Esophagus muscularis mucosa (tissue), 4 donors: ENCODE measurements around the gene AUTS2. TPM values are rescaled to one million over a fixed set of nuclear protein-coding genes. Genes with fewer than 3 reads are reported as not detected.

Experiments
- DNase-seq: peaks from one replicate; pipeline ENCODE4 v3.0.0-alpha.2; 2017; ENCODE audit errors: extremely low spot score
- H3K27ac ChIP-seq, 4 donors: fragments of 200-600 bp; sonication (generic); replicated peaks in 1 of 4; 1 replicate in 3 of 4; 2 replicates in 1 of 4; pipeline ENCODE4 v1.5.1; 2016 to 2019; ENCODE audit warnings: mild to moderate bottlenecking in 1 of 4
- H3K27me3 ChIP-seq, 4 donors: fragments of 200-600 bp; sonication (generic); one replicate each; pipeline versions ENCODE4 v1.5.1 to v1.6.0; 2016 to 2019
- H3K36me3 ChIP-seq, 4 donors: fragments of 200-600 bp; sonication (generic); one replicate each; pipeline ENCODE4 v1.5.1; 2016 to 2019
- H3K4me1 ChIP-seq, 4 donors: fragments of 200-600 bp; sonication (generic); one replicate each; pipeline ENCODE4 v1.5.1; 2016 to 2019
- H3K4me3 ChIP-seq, 4 donors: fragments of 200-600 bp; sonication (generic); 1 replicate in 2 of 4; 2 replicates in 2 of 4; pipeline ENCODE4 v1.5.1; 2016 to 2019; ENCODE audit warnings: mild to moderate bottlenecking in 4 of 4, moderate library complexity in 1 of 4
- H3K9me3 ChIP-seq, 4 donors: fragments of 200-600 bp; sonication (generic); 1 replicate in 3 of 4; 2 replicates in 1 of 4; pipeline ENCODE4 v1.5.1; 2016 to 2019
- EP300 ChIP-seq: sonication (generic); formaldehyde crosslinking; IDR thresholded peaks from one replicate; pipeline ENCODE4 v1.6.1; 2017; ENCODE audit warnings: antibody characterized with exemption
- POLR2A ChIP-seq: fragments of 450-650 bp; IDR thresholded peaks from one replicate; pipeline ENCODE4 v1.6.1; 2017; ENCODE audit warnings: antibody characterized with exemption, moderate library complexity, mild to moderate bottlenecking, low read depth
- POLR2AphosphoS5 ChIP-seq, 2 donors: sonication (generic); formaldehyde crosslinking; IDR thresholded peaks; one replicate each; pipeline ENCODE4 v1.6.1; 2017; ENCODE audit warnings: antibody characterized with exemption in 2 of 2
- WGBS: methylation state at CpG from one replicate; pipeline ENCODE4 v1.1.5; 2018; 5-methylcytosine and 5-hydroxymethylcytosine counted together
- intact Hi-C: fragments of 100-400 bp; cut with DNase I; formaldehyde crosslinking; loops from one replicate; pipeline ENCODE4 v1.15.1; 2023
- total RNA-seq, 4 donors: library from RNA; depleted of rRNA; stranded (reverse); fragments of >200 nt; gene quantifications; one replicate each; pipeline versions ENCODE4 v1.1.0 to v1.2.1, GENCODE V29; 2016
- TF ChIP-seq, protein P1 (sequence below), 3 experiments: fragments of 200-600 bp in 2 of 3; fragments of 450-650 bp in 1 of 3; sonication (generic) in 2 of 3; IDR thresholded peaks; one replicate each; pipeline ENCODE4 v1.5.1; 2017 to 2019; ENCODE audit warnings: antibody characterized with exemption in 3 of 3, mild to moderate bottlenecking in 2 of 3, moderate library complexity in 1 of 3

Gene AUTS2
- total RNA-seq, 4 donors from 2014 or later = 18.5 to 44.9 (median 34.2) TPM

DNA sequence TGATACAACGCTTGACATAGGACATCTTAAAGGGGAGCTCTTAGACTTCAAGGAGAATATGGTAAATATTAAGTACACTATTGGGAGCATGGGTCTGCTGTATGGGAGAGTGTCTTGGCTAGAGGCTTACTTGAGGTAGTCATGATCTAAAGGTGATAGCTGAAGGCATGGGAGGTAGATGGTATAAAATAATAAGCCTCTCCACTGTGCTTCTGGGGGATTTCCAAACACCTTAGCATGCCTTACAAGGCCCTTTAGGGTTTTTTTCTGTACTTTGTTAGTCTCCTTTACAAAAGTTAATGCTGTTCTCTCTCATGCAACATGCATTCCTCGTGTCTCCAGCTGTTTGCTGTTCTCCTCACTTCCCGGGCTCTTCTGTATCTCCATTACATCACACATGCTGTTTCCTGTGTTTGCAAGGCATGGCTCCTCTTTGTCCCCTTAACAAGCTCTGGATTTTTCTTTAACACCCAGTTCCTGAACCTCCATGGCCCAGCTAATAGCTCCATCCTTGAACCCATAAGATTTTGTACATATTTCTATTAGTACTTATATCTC, 449.7 kb downstream of the AUTS2 start:
- Histone ChIP-seq H3K36me3 (no peaks in the 10 kb centered on the region), H3K4me1 (peaks cover 3 to 29% (median 19%) of the 10 kb centered on the region in 4 donors), H3K4me3 (no peak overlapping the region), H3K27ac (no peak overlapping the region), H3K9me3 (no peaks in the 10 kb centered on the region), H3K27me3 (no peaks in the 10 kb centered on the region)
- intact Hi-C loops = no loop called here
- no peak for DNase-seq
- TF ChIP-seq EP300 = no peak
- TF ChIP-seq POLR2A = no peak
- TF ChIP-seq, protein P1, sequence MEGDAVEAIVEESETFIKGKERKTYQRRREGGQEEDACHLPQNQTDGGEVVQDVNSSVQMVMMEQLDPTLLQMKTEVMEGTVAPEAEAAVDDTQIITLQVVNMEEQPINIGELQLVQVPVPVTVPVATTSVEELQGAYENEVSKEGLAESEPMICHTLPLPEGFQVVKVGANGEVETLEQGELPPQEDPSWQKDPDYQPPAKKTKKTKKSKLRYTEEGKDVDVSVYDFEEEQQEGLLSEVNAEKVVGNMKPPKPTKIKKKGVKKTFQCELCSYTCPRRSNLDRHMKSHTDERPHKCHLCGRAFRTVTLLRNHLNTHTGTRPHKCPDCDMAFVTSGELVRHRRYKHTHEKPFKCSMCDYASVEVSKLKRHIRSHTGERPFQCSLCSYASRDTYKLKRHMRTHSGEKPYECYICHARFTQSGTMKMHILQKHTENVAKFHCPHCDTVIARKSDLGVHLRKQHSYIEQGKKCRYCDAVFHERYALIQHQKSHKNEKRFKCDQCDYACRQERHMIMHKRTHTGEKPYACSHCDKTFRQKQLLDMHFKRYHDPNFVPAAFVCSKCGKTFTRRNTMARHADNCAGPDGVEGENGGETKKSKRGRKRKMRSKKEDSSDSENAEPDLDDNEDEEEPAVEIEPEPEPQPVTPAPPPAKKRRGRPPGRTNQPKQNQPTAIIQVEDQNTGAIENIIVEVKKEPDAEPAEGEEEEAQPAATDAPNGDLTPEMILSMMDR (IDR thresholded peaks at IDR 0.05) = no peak
- no peak for TF ChIP-seq POLR2AphosphoS5 (IDR thresholded peaks at IDR 0.05)
- 74% methylated on average over 3 of the region's 3 CpGs for WGBS

DNA sequence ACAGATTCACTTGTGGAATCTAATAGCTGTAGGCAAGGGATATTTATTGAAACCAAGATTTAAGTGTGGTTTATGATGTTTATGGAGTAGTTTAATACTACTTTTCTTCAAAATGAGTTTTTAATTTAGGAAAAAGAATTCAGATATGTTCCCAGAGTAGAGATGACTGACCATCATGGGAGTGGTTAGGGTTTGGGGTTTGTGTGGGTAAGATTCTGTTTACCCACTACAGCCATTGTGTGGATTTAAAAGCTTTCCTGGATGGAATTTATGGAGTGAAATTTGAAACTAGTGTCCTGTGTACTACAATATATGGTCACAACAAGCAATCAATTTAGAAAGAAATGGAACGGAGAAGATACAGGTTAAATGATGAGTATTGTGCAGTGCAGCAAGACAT, 453.5 kb downstream of the AUTS2 start:
- H3K4me3 ChIP-seq = no peak overlapping the region
- no peaks in the 10 kb centered on the region for H3K36me3 ChIP-seq
- intact Hi-C loops = no loop called here
- no peak for DNase-seq
- no peak overlapping the region for H3K27ac ChIP-seq
- 100% methylated on average over 1 of the region's 1 CpG for WGBS
- H3K4me1 ChIP-seq = peaks cover 0 to 41% (median 30%) of the 10 kb centered on the region in 4 donors
- H3K9me3 ChIP-seq = no peaks in the 10 kb centered on the region
- TF ChIP-seq POLR2AphosphoS5 (IDR thresholded peaks at IDR 0.05) (no peak), EP300 (no peak)
- TF ChIP-seq, protein P1 (IDR thresholded peaks at IDR 0.05) = no peak
- H3K27me3 ChIP-seq = no peaks in the 10 kb centered on the region

DNA sequence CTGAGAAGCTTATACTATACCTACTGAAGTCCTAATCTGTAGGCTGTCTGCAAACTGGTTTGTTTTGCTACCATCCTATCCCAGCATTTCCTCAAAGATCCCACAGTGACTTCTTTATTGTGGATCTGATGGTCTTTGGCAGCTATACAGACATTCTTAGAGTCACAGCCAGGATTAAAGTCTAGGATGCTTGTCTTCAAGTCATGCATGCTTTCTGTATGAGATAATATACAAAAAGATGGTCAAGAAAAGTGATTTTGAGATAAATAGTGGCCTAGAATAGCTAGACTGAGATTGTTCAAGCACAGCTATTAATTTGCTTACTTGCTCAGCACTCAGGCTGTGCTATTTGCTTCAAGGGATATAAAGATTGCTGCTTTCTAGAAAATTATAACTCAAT, 454.4 kb downstream of the AUTS2 start:
- H3K27ac ChIP-seq = no peak overlapping the region
- no peaks in the 10 kb centered on the region for H3K27me3 ChIP-seq
- peaks cover 3 to 41% (median 30%) of the 10 kb centered on the region in 4 donors for H3K4me1 ChIP-seq
- no peaks in the 10 kb centered on the region for H3K36me3 ChIP-seq
- DNase-seq = no peak
- no peak for TF ChIP-seq POLR2AphosphoS5 (IDR thresholded peaks at IDR 0.05)
- TF ChIP-seq, protein P1 (IDR thresholded peaks at IDR 0.05) = no peak
- no peak for TF ChIP-seq EP300
- TF ChIP-seq POLR2A = no peak
- H3K4me3 ChIP-seq = no peak overlapping the region
- no peaks in the 10 kb centered on the region for H3K9me3 ChIP-seq
- intact Hi-C loops = no loop called here

DNA sequence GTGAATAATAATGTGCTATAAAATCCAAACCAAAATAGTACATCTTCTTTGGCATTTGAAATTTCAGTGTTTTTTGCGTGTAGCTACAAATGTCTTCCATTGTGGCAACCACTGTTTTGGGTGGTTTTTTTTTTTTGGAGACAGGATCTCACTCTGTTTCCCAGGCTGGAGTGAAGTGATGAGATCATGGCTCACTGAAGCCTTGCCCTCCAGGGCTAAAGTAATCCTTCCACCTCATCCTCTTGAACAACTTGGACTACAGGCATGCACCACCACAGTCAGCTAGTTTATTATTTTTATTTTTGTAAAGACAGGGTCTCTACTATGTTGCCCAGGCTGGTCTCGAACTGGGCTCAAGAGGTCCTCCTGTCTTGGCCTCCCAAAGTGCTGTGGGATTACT, 455.1 kb downstream of the AUTS2 start:
- Histone ChIP-seq H3K36me3 (no peaks in the 10 kb centered on the region), H3K4me3 (no peak overlapping the region), H3K9me3 (no peaks in the 10 kb centered on the region), H3K27me3 (no peaks in the 10 kb centered on the region), H3K27ac (no peak overlapping the region), H3K4me1 (peaks cover 3 to 34% (median 30%) of the 10 kb centered on the region in 4 donors)
- no peak for DNase-seq
- intact Hi-C loops = no loop called here
- WGBS = 95% methylated on average over 2 of the region's 2 CpGs
- no peak for TF ChIP-seq POLR2AphosphoS5 (IDR thresholded peaks at IDR 0.05)
- TF ChIP-seq, protein P1 (IDR thresholded peaks at IDR 0.05) = no peak
- TF ChIP-seq POLR2A = no peak
- no peak for TF ChIP-seq EP300

DNA sequence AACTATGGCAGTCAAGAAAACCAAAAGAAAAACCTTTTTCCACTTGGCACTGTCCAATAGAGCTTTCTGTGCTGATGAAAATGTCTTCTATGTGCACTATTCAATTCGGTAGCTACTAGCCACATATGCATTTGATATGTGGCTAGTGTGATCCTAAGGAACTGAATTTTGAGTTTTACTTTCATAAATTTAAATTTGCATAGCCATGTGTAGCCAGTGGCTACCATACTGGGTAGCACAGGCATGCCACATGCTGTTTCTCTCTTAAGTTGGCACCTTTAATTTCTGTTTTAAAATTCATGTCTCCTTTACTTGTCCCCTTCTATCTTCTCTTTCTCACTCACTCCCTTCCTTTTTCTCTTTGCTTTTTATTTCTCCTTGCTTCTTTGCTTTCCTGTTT, 455.7 kb downstream of the AUTS2 start:
- no peak for TF ChIP-seq EP300
- no peak for TF ChIP-seq POLR2AphosphoS5 (IDR thresholded peaks at IDR 0.05)
- TF ChIP-seq POLR2A = no peak
- TF ChIP-seq, protein P1 (IDR thresholded peaks at IDR 0.05) = no peak
- WGBS = 88% methylated on average over 1 of the region's 1 CpG

More for the DNA sequence above, 455.7 kb downstream of the AUTS2 start:
- DNase-seq = no peak
- Histone ChIP-seq H3K27me3 (no peaks in the 10 kb centered on the region), H3K4me3 (no peak overlapping the region), H3K27ac (no peak overlapping the region), H3K36me3 (no peaks in the 10 kb centered on the region), H3K9me3 (no peaks in the 10 kb centered on the region), H3K4me1 (peaks cover 3 to 34% (median 30%) of the 10 kb centered on the region in 4 donors)
- intact Hi-C loops = no loop called here
